GM12801 (cell line): ENCODE results near the gene ROR2.

Source experiments
- CTCF ChIP-seq: IDR thresholded peaks from one replicate; pipeline ENCODE4 v1.5.1; 2011; ENCODE audit warnings: control low read depth; ENCODE audit not compliant: insufficient read length; ENCODE audit errors: extremely low read depth

Gene ROR2

GRCh38 chr9:91958174-91958573, 8.1 kb upstream of the ROR2 start:
- TF ChIP-seq CTCF = no peak

DNA sequence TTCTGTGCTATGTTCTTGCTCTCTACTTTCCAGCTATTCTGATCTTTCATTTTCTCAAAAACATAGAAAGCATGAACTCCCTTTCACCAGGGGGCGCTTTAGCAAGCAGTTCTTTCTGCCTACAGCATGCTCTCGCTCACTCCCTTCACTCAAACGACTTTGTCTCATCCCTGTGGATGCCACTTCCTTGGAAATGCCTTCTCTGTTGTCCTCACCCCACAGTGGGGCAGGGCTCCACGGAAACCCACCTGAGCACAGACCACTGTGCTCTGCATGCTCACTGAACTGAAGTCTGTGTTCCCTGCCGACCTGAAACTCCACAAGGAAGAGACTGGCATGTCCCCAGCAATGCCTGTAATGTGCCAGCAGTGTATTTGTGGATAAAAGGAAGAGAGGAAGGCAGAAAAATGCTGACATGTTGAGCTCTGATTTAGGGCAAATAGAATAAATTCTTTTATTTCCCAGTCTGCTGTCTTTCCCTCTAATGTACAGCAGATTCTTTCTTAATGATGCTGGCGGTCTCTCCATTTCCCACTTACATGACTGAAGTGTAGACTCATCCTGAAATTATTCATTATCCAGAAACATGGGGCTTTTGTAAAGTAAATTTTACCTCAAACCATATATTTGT, 4.9 kb upstream of the ROR2 start:
- no peak for TF ChIP-seq CTCF

DNA sequence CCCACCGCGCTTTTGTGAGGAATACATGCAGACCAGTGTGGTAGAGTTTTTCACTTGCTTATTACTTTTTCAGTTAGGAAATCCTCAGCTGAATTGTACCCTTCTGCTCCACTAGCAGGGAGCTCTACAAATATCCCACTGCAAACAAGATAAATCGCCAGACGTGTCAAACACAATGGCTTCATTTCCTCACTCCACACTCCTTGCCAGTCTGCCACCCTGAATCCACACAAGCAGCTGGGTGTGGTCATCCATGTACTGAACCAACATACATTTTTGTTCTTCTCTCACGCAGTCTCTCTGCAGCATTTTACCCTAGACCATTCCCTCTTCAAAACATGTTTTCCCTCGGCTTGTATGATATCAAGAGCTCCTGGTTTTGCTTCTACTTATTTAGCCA, 3.7 kb upstream of the ROR2 start:
- no peak for TF ChIP-seq CTCF

GRCh38 chr9:91951944-91952520, 2.0 kb upstream of the ROR2 start:
- no peak for TF ChIP-seq CTCF

- no peak for TF ChIP-seq CTCF
These were observed 559 bp downstream of the ROR2 start for GRCh38 chr9:91949392-91949945.

DNA sequence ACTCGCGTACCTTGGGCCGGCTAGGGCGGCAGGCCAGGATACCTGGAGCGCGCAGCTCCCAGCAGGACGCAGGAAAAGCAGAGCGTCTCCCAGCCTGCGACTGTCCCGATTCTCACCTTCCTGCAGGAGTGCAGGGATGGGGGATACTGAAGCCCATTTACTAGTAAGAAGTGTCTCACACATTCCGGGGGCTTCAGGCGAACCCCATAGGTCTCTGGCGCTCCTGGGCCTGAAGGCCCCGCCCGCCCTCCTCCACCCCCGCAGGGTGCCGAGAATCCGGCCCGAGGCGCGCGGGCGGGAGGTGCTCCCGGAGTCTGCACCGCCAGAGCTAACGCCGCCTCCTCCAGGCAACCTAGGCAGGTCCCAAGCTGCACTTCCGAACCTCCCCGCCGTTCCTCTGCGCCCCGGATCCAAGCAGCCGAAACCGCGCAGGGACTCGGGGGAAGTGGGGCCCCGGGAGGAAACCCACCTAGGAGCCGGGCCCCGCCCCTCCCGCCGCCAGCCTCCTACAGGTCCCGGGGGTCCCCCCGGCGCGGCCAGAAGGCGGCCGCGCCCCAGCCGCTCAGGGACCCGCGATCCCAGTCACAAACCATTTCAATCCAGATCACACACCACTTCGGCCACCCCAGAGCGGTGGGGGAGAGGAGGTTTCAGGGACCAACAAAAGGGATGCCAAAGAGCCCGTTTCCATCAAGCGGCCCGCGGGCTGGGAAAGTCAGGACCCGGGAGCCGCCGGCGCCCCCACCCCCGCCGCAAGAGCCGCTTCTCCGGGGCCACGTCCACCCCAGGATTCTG, 1.2 kb downstream of the ROR2 start:
- no peak for TF ChIP-seq CTCF

- TF ChIP-seq CTCF = no peak
These were observed 1.9 kb downstream of the ROR2 start for GRCh38 chr9:91948101-91948596.
